GM19455 (cell line): ENCODE results near the gene MACROD1.
"Not testable (repeated sequence)": the region's sequence is repeated elsewhere in the genome, so short reads cannot be mapped to it uniquely, and the experiment has no call there.

Experiments
- ATAC-seq: cut with Tn5 transposase; IDR thresholded peaks from one replicate; pipeline ENCODE4 v1.9.1; 2021; ENCODE audit not compliant: unreplicated experiment

Gene MACROD1

DNA sequence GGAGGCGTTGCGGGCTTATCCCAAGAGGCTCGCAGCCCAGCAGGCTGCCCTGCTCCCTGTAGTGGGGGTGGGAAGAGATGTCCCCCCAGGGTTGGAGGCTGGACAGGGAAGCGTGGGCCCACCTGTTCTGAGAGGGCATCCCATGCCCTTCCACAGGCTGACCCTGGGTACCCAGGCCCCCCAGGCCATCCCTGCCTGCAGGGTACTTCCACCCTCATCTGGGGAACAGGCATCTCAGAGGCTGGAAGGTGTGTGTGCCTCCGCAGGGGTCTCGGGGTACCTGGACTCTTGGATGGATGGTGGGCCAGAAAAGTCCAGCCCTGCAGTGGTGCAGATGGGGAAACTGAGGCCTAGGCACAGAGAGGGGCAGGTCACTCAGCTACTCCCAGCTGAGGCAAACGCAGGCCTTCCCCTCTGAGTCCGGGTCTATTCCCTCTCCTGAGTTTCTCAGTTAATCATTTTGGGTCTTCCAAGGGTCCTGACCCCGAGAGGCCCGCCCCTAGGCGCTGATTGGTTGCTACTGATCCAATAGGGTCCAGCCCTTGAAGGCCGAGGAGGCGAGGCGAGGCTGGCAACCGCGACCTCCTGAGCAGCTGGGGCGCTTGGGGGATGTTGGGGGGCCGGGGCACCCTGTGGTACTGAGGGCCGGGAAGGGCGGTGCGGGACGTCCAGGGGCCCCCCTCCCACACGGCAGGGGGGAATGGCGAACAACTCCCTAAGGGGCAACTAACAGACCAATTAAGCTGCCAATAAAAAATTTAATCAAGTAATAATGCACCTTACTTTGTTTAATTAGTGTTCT, 106.4 kb downstream of the MACROD1 start:
- no peak for ATAC-seq

DNA sequence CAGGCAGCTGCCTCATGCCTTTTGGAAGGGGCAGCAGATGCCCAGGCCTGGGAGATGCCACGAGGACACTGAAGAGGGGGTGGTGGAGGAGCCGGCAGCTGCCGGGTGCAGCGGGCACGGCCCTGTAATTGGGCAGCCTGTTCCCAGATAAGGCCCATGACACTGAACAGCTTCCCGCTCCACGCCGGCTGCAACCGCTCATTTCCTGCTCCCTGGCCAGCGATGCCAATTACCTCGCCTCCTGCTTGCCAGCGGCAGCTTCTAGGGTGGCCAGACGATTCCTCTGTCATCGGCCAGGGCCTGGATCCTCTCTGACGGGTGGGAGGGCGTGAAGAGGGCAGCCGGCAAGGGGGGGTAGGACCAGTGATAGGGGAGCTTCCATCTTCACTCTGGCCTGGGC, 107.4 kb downstream of the MACROD1 start:
- no peak for ATAC-seq

DNA sequence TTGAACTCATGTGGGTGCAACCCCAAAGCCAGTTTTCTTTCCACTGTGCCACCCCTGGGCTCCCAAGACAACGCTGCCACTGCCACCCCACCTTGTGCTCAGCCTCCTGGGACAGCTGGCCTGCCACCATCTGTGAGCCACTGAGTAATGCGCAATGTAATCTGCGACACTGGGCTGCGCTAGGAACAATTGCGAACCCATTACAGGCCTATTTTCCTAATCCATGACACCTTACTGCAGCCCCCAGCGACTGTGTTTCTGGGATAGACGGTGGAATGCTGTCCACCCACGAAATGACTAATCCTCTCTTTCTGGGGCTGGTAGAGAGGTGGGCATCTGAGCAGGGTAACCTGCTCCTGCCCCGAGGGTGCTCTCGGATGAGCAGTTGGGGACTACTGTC, 108.0 kb downstream of the MACROD1 start:
- ATAC-seq = no peak

DNA sequence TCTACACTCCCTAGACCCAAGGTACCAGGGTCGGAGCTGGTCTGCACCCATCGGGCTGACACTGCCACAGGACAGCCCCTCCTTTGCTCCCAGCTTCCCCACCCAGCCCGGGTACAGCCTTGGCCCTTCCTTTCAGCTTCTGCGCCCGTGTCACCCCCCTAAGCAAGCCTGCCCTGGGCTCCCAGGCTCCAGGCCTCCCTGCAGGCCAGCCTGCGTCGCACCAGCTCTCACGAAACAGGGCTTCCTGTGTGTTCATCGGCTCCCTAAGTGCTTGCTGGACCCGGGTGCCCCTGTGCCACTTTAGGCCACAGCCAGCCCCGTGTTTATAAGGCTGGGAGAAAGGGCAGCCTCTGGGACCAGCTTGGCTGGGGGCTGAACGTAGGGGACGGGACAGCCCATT, 109.1 kb downstream of the MACROD1 start:
- ATAC-seq = no peak

DNA sequence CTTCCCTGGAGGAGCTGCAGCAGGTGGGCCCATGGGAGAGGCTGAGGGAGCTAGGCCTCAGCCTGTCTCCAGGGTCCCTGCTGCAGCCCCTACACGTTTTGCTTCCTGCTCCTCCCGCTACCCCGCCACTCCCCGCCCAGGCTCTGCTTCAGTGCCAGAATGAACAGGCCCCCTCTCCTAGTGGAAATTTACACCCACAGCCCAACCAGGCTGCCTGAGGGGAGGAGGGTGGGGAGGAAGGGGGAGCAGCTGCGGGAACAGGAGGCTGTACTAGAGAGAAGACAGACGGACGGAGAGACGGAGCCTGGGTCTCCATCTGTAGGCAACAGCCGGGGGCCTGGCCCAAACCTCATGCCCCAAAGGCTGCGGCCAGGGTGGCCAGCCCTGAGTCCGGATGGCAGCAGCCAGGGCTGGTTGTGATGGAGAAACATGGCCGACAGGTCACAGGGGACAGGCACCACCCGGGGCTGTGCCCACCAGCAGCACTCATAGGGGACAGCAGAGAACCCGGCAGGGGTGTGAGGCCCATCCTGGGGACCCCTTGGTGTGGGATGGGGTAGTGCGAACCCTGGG, 109.6 kb downstream of the MACROD1 start:
- ATAC-seq = no peak

DNA sequence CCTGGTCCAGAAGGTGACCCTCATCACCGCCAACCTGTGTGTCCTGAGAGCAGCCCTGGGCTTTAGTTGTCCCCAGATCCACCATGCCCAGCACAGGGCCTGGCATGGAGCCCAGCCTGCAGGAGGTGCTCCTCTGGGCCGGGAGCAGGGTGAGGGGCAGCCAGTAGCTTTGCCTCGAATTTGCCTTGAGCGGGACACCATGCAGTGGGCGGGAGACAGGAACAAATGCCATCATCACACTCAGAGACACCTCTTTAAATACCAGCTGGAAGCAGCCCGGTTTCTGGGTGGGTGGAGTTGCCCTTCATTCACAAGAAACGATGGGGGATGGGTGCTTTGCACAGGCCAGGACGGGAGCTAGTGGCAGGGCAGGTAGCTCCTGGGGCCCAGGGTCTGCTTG, 110.8 kb downstream of the MACROD1 start:
- ATAC-seq = no peak

DNA sequence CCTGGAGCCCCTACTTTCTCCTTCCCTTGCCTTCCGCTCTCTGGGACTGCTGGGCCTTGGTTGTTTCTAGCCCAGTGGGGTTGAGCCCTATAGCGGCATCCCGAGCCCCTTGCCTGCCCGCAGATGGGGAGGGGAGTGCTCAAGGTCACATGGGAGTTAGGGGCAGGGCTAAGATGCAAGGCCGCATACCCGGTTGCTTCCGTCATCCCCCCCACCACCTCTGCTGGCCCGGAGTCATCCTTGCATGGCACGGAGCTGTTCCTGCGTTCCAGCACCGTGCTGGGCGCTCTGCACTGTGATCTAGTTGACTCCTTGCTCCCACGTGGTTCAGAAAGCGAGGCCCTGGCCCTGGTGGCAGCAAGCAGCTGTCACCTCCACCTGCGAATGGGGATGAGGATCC, 112.2 kb downstream of the MACROD1 start:
- no peak for ATAC-seq

DNA sequence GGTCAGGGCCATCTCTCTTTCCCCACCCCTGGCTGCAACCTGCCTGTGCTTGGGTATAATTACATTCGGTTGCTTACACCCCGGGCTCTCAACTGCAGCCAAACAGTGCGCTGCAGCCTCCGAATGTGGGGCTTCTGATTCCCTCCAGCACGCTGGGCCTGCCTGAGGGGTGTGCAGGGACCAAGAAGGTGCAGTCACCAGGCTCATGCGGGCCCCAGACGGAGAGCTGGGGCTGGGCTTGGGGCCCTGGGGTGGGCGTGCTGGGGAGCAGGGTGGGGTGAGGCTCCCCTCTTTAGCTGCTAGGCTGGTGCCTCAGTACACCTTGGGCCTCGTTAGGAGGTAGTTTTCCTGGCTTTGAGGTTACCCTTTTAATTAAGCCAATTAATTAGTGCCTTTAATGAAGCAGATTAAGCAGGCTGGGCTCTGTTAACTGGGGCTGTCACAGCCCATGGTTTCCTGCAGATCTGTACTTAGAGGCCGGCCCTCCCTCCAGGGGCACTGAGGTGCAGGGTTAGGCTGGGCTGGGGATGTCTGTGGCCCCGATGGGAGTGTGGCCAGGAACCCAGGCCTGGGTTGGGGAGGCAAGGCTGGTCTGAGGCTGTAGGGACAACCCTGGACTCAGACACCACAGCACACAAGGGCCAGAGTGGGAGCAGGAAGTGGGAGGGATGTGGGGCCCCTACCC, 112.8 kb downstream of the MACROD1 start:
- ATAC-seq = no peak

DNA sequence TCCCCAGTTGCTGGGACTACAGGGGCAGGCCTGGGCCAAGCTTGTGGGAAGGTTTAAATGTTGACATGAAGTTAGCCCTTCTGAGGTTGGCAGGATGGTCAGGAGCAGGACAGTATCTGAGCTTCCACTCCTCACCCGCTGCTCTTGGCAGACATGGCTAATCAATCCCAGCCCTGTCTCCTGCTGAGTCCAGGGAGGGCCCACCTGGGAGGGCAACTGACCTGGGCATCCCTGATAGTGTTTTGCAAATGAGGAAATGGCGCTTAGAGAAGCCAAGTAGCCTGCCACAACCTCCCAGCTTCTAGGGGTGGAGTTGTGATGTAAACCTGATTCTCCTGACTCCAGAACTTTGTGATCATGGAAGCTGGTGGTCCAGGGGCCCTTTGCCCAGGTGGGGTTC, 113.5 kb downstream of the MACROD1 start:
- ATAC-seq = no peak

DNA sequence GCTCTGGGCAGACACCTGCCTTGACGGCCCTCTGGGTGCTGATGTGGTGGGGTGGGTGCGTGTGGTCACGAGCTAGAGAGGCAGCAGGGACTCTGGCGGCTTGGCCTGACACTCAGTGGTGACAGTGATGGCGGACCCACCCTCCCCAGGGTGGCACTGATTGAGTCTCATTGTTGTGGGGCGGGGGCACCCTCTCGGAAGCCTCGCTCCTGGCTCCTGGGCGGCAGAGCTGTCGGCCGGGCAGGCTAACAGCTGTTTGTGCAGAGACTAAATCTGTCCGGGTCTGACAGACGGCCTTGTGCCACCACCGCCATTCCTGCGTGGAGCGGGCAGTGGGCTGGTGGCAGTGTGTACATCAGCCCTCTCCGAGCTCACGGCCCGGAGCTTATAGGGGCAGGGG, 114.6 kb downstream of the MACROD1 start:
- ATAC-seq = no peak

DNA sequence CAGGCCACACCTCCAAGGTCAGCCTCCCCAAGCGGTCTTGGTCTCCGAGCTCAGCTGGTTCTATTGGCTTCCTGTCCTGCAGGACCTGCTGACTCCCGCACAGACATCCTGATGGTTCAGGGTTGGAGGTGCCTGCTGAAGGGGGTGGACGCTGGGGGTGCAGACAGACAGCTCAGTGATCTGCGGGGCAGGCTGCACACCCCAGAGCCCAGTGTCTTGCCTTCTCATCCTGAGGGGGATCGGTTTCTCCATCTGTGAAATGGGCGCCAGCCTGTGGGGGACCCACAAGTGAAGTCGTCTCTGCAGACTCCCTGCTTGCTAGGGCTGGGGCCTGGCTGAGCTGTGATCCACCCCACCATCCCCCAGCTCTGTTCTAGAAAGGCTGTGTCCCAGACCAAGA, 116.4 kb downstream of the MACROD1 start:
- no peak for ATAC-seq

DNA sequence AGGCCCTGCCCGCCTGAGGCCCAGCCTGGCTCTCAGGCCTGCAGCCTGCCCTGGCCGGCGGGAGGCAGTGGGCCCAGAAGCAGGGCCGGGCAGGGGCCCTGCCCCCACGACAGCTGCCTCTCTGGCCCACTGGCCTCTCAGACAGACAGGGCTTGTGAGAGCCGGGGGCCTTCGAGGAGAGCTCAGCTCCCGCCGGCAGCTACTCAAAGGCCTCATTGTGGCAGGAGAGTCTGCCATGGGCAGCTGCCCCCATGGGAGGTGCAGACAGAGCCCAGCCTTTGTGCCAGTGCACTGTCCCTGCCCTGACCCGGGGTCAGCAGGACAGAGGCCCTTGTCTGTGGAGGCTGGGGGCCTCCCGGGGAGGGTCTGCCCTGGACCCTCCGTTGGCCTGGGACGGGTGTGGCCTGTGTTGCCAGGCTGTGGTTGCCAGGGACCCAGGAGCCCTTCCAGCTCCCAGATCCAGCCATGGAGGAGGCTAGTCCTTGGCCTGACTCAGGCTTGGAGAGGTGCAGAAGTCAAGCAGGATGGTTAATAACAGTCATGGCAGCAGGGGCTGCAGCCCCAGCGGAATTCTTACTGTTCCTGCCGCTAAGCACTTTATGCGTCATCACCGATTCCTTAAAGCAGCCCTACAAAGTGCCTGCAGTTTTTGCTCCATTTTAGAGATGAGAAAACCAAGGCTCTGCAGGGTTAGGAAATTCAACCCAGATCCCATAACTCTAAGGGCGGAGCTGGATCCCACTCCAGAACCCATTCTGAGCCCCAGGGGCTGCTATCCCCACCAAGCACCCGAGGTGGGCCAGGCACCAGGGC, 117.7 kb downstream of the MACROD1 start:
- ATAC-seq = no peak

DNA sequence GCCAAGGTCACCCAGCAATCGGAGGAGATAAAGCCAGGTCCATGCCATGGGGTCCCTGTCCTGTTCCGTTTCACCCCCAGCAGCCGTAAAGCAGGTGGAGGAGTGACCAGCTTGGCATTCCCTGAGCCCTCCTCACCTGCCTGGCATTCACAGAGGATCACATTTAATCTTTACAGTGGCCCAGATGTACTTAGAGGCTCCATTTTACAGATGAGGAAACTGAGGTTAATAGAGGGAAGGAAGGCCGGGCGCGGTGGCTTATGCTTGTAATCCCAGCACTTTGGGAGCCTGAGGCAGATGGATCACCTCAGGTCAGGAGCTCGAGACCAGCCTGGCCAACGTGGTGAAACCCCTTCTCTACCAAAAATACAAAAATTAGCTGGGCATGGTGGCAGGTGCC, 118.5 kb downstream of the MACROD1 start:
- ATAC-seq = not testable (repeated sequence)

DNA sequence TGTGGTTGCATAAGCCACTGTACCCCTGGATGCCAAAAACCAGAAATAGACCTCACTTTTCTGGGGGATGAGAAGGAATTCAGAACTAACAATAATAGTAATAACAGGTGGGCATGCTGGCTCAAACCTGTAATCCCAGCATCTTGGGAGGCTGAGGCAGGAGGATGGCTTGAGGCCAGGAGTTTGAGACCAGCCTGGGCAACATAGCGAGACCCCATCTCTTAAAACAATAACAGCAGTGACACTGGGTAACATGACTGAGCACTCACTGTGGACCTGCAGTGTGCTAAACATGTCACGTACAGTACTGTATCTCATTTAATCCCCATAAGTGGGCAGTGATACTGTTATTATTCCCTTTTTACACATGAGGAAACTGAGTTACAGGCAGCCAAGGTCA, 120.2 kb downstream of the MACROD1 start:
- no peak for ATAC-seq

DNA sequence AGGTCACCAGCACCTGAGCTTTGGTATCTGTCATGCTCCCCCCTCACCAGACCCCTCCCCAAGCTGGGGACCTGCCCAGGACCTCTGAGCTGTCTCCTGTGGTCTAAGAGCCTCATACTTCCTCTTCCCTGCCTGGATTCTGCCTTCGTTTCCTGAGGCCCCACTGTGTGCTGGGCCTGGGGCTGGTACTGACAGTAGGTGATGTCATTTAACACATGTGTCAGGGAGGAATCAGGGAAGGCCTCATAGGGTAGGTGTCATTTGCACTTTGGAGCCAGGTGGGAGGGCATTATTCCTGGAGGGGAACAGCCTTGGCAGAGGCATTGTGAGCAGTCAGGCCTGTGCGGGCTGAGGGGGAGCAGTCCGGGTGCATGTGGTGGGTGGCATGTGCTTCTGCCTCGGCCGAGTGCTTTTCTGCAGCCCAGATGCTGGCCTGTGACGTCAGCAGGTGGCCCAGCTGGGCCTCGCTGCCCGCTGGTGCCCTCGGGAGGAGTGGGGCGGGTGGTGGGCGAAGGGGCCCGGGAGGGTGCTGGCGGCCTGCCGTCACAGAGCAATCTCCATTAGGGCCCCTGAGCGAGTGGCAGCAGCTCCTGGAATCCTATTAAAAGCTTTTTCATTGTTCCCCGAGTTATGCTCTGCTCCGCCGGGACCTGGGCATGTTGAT, 121.1 kb downstream of the MACROD1 start:
- no peak for ATAC-seq

DNA sequence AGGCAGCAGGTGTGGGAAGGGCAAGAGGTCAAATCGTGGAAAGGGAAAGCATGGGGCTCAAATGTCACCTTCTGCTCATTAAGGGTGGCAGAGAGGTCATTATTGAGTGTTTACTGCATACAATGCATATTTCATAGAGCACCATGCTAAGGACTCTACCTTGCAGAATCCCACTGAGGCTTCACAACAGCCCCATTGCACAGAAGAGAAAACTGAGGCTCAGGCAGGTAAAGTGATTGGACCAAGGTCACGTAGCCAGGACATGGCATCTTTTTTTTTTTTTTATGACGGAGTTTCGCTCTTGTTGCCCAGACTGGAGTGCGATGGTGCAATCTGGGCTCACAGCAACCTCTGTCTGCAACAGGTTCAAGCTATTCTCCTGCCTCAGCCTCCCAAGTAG, 122.4 kb downstream of the MACROD1 start:
- ATAC-seq = no peak

DNA sequence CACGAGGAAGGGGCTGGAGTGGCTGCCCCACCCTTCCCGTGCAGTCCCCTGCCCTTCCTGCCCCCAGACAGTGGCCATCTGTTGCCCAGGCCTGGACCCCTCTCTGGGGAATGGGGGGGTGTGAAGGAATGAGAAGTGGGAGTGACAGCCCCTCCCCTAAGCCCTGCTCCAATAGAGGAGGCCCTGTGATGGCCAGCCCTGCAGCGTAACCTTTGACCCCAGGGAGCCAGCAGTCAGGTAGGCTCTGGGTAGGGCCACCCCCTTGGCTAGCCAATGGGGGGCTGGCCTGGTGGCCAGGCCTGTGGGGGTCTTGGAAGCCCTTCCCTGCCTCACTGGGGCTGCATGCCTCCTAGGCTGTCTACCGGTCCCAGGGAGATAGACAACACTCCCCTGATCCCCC, 123.6 kb downstream of the MACROD1 start:
- no peak for ATAC-seq

DNA sequence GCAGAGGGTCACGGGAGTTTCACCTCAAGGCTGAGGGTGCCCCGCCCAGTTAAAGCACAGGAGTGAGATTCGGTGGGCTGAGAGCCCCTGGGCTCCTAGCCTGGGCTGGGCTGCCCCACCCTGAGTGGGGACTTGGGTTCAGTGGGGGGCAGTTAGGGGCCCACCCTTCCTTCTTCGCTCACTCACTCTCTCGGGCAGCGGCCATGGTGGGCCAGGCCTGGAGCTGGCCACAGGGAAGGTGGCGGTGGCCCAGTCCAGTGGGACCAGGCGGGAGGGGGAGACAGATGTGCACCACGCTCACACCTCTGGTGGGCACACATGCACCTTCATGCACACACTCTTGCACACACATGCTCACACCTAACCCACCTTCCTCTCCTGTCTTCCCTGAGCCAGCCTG, 124.1 kb downstream of the MACROD1 start:
- ATAC-seq = no peak

DNA sequence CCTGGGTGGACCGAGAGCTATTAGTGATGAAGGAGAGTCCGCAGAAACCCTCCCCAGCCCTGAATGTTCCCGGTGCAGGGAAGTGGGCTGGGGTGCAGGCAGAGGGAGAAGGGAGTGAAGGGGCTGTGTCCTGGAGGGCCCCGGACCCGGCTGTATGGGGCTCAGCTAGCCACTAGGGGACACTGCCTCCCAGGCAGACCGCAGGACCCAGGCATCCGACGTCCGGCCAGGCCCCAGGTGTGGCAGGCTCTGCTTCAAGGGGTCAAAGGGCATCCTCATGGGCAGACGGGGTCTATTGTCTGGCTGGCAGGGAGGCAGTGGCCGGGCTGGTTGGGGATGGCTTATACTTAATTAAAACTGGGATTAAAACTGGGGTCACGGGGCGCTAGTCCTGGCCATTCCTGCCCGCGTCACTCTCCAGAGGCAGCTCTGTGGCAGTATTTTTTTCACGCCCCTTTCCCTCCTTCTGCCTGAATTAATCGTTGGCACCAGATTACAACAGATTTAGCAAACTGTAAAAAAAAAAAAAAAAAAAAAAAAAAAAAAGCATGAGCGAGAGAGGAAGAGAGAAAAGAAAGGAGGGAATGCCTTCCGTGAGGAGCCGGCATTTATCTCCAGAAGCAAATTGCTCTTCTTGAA, 125.1 kb downstream of the MACROD1 start:
- no peak for ATAC-seq

DNA sequence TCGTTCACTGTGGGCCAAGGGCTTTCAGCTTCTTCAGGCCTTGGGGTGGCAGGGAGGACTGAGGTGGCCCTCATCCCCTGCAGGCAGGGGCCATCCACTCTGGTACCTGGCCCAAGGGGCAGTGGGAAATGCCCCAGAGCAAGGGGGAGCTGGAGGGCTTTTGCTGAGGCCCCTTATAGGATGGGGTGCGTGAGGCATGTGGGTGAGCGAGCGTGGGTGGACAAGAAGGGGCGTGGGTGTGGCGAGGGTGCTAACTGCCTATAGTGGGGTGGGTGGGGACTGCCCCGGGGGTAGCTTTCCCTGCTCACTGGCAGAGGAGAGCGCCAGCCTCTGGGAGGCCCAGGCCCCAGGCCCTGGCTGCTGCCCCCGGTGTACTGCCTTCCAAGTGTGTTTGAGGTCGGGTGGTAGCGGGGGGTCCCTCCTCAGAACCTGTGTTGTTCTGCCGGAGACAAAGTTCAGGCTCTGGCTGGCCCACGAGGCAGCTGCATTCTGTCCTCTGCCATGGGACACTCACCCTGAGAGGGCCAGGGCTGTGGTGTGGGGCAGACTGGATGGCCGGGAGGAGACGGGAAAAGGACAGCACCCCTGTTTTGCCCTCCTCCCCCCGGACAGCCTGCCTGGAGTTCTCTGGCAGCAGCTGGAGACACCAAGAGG, 126.8 kb downstream of the MACROD1 start:
- ATAC-seq = no peak
